Measurements from ENCODE around the gene RHOT2. TPM values are rescaled to one million over a fixed set of nuclear protein-coding genes. Genes with fewer than 3 reads are reported as not detected.
A peak's percentile ranks its signal among the peaks of the same experiment; 100 is the strongest.

RHOT2 gene
- total RNA-seq, 4 donors from 2014 or later = 110 to 416 (median 239) TPM

DNA sequence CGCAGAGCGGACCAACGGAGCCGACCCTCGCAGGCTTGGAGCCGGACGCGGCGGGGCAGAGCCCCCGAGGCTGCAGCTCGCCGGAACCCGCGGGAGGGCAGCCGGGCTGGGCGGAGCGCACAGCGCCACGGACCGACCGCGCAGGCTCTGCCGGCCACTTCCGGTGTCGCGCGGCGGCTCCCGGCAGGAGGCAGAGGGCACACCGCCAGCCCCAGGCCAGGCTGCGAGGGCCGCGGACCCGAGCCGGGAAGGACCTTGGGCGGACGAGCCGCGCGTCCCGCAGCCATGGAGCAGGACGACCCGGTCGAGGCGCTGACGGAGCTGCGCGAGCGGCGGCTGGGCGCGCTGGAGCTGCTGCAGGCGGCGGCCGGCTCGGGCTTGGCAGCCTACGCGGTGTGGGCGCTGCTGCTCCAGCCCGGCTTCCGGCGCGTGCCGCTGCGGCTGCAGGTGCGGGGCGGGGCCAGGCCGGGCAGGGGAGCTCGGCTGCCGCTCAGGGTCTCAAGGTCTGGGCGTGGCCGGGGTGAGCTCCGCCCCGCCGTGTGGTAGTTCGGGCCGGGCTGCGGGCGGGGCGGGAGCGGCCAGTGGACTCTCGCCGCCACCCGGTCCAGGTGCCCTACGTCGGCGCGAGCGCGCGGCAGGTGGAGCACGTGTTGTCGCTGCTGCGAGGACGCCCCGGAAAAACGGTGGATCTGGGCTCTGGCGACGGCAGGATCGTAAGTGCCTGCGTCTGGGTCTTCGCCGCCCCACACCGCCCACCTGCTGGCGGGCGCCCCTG, 53.2 kb downstream of the RHOT2 start, which contains the start of gene ANTKMT:
Gene ANTKMT (plus strand): TSS at position 157 of the 775 bp plus-strand sequence. CDS start 129 bp downstream, at position 286.
- H3K36me3 ChIP-seq = peaks cover 0 to 3% (median 0%) of the 10 kb centered on the region in 3 donors
- H3K27me3 ChIP-seq = peaks cover 0 to 8% of the 10 kb centered on the region in 2 donors
- H3K4me3 ChIP-seq = peak within 1 kb of the TSS; percentile 60 to 94 (median 82)
- peak; percentile 57 to 91 for TF ChIP-seq POLR2A (IDR thresholded peaks at IDR 0.05)
- TF ChIP-seq, protein P1, sequence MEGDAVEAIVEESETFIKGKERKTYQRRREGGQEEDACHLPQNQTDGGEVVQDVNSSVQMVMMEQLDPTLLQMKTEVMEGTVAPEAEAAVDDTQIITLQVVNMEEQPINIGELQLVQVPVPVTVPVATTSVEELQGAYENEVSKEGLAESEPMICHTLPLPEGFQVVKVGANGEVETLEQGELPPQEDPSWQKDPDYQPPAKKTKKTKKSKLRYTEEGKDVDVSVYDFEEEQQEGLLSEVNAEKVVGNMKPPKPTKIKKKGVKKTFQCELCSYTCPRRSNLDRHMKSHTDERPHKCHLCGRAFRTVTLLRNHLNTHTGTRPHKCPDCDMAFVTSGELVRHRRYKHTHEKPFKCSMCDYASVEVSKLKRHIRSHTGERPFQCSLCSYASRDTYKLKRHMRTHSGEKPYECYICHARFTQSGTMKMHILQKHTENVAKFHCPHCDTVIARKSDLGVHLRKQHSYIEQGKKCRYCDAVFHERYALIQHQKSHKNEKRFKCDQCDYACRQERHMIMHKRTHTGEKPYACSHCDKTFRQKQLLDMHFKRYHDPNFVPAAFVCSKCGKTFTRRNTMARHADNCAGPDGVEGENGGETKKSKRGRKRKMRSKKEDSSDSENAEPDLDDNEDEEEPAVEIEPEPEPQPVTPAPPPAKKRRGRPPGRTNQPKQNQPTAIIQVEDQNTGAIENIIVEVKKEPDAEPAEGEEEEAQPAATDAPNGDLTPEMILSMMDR (IDR thresholded peaks at IDR 0.05) = peak in 3 of 6 experiments; percentile 43 to 51 (median 44)
- DNase-seq = peak; percentile 89 to 95 (median 90)
- peaks cover under 1 to 39% (median 21%) of the 10 kb centered on the region in 4 donors for H3K4me1 ChIP-seq
- peak within 1 kb of the TSS; percentile 75 to 97 (median 92) for H3K27ac ChIP-seq
- no peaks in the 10 kb centered on the region for H3K9me3 ChIP-seq

DNA sequence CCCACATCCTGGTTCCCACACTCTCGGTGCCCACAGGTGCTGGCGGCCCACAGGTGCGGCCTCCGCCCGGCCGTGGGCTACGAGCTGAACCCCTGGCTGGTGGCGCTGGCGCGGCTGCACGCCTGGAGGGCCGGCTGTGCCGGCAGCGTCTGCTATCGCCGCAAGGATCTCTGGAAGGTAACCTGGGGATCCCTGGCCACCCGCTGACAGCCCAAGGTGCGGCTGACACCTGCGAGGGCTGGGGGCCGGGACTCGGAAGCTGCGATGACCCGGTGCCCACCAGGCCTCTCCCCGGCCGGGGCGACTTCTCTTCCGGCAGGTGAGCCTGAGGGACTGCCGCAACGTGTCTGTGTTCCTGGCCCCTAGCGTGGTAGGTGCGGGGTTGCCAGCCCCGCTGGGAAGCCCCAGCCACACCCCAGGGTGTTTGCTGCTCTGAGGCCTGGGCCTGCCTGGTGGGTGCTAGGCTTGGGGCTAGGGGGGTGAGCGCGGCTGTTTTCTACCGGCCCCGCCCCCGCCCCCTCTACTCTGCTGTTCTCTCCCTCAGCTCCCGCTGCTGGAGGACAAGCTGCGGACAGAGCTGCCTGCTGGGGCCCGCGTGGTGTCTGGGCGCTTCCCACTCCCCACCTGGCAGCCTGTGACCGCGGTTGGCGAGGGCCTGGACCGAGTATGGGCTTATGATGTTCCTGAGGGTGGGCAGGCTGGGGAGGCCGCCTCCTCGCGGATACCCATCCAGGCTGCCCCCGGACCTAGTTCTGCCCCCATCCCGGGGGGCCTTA, 54.0 kb downstream of the RHOT2 start:
- DNase-seq = no peak
- Histone ChIP-seq H3K4me3 (peak overlapping the region; percentile 60 to 94 (median 82)), H3K36me3 (peaks cover 0 to 3% (median 0%) of the 10 kb centered on the region in 3 donors), H3K27ac (peak overlapping the region; percentile 75 to 97 (median 92)), H3K4me1 (peaks cover 0 to 41% (median 23%) of the 10 kb centered on the region in 4 donors), H3K27me3 (peaks cover 0 to 16% of the 10 kb centered on the region in 2 donors), H3K9me3 (no peaks in the 10 kb centered on the region)
- TF ChIP-seq, protein P1 (IDR thresholded peaks at IDR 0.05) = no peak

DNA sequence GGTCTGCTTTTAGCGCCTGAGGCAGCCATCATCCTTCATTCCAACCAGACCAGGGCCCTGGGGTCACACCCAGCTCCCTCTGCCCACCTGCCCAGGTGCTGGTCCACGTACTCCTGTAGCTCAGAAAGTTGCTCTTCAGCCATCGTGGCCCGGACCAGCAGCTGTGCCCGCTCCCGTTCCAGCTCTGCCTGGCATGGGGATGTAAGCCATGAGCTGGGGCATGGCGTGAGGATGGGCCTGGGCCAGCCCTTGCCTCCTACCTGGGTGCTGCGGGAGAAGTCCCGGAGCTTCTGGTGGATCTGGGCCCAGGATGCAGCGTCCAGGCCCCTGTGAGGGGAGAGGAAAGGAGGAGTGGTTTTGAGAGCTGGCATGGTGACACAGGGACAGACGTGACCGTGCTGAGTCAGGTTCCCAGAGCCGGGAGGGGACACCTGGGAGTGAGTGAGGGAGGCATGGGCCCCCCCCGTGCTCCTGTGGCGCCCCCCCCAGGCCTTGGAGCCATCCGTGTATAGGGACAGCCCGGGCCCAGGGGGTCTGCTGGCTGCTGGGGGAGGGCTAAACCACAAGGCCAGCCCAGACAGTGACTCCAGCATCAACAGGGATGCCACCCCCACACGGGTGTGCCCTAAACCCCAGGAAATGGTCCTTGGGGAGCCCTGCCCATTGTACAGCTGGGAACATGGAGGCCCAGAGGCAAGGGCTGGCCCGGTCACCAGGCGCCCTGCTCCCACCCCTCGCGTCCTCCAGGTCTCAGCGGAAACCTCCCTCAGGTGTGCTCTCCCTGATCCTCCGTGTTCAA, 55.1 kb downstream of the RHOT2 start:
- no peak for TF ChIP-seq POLR2A (IDR thresholded peaks at IDR 0.05)
- TF ChIP-seq, protein P1 (IDR thresholded peaks at IDR 0.05) = no peak
- H3K4me1 ChIP-seq = peaks cover 0 to 52% (median 26%) of the 10 kb centered on the region in 4 donors
- no peak overlapping the region for H3K4me3 ChIP-seq
- DNase-seq = no peak
- no peaks in the 10 kb centered on the region for H3K9me3 ChIP-seq
- peak overlapping the region in 1 of 4 donors; percentile 19 for H3K27ac ChIP-seq
- H3K27me3 ChIP-seq = peaks cover 0 to 24% of the 10 kb centered on the region in 2 donors
- peaks cover 0 to 3% (median 0%) of the 10 kb centered on the region in 3 donors for H3K36me3 ChIP-seq

DNA sequence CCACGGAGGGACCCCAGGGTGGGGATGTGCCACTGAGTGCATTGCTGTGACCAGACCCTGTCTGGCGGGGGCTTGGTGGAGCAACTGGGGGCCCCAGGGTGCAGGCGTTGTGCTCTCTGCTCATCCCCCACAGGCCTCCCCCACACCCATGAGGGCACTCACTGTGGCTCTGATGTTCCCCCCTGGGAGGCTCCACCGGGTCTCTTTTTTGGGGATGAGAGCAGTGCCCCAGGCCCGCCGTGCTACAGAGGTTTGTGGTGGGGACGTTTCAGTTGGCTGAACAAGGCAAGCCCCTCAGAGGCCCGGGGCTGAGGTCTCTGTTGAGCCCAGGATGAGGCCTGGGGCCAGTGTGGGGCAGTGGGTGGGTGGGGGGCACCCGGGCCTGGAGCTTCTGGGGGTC, 55.8 kb downstream of the RHOT2 start:
- DNase-seq = no peak
- H3K27me3 ChIP-seq = peaks cover 0 to 25% of the 10 kb centered on the region in 2 donors
- peaks cover 0 to 3% (median 0%) of the 10 kb centered on the region in 3 donors for H3K36me3 ChIP-seq
- no peak overlapping the region for H3K4me3 ChIP-seq
- peaks cover 0 to 54% (median 28%) of the 10 kb centered on the region in 4 donors for H3K4me1 ChIP-seq
- TF ChIP-seq POLR2A (IDR thresholded peaks at IDR 0.05) = no peak
- TF ChIP-seq, protein P1 (IDR thresholded peaks at IDR 0.05) = no peak
- peak overlapping the region in 1 of 4 donors; percentile 88 for H3K27ac ChIP-seq
- H3K9me3 ChIP-seq = no peaks in the 10 kb centered on the region

Other genes with a start within 250 kb of the RHOT2 start
- gene RAB11FIP3, start 242.5 kb upstream of the RHOT2 start, total RNA-seq = 100 to 1,000 TPM in 2 of 4 donors, 10 to 100 TPM in 2; 55.5 to 136 (median 106) TPM
- 100 to 1,000 TPM in 3 of 4 donors, 10 to 100 TPM in 1; 50.3 to 249 (median 167) TPM for gene CAPN15, start 140.4 kb upstream of the RHOT2 start, total RNA-seq
- not detected for gene PRR35, start 107.7 kb upstream of the RHOT2 start, total RNA-seq
- 10 to 100 TPM in 1 of 4 donors, 1 to 10 TPM in 3; 1.2 to 17.3 (median 1.5) TPM for gene NHLRC4, start 101.1 kb upstream of the RHOT2 start, total RNA-seq
- gene PIGQ, start 98.2 kb upstream of the RHOT2 start, total RNA-seq = 10 to 100 TPM; 33.1 to 65.6 (median 55.2) TPM
- gene RAB40C, start 78.1 kb upstream of the RHOT2 start, total RNA-seq = 10 to 100 TPM; 27.2 to 83.6 (median 62.7) TPM
- 1 to 10 TPM; 2.5 to 6.2 (median 3.8) TPM for gene WFIKKN1, start 37.1 kb upstream of the RHOT2 start, total RNA-seq
- 100 to 1,000 TPM in 1 of 4 donors, 10 to 100 TPM in 3; 44.5 to 153 (median 60.2) TPM for gene METTL26, start 31.8 kb upstream of the RHOT2 start, total RNA-seq
- gene MCRIP2, start 26.3 kb upstream of the RHOT2 start, total RNA-seq = 100 to 1,000 TPM; 114 to 260 (median 222) TPM
- 100 to 1,000 TPM in 2 of 4 donors, 10 to 100 TPM in 2; 29.8 to 154 (median 73.6) TPM for gene WDR90, start 18.8 kb upstream of the RHOT2 start, total RNA-seq
- 10 to 100 TPM in 2 of 4 donors, 1 to 10 TPM in 2; 4.1 to 13.6 (median 9.9) TPM for gene RHBDL1, start 7.5 kb downstream of the RHOT2 start, total RNA-seq
- gene STUB1, start 12.3 kb downstream of the RHOT2 start, total RNA-seq = 100 to 1,000 TPM in 3 of 4 donors, 10 to 100 TPM in 1; 96.0 to 291 (median 107) TPM
- 10 to 100 TPM; 45.6 to 56.1 (median 51.9) TPM for gene JMJD8, start 16.2 kb downstream of the RHOT2 start, total RNA-seq
- gene WDR24, start 22.3 kb downstream of the RHOT2 start, total RNA-seq = 10 to 100 TPM in 3 of 4 donors, 1 to 10 TPM in 1; 8.3 to 20.4 (median 15.4) TPM
- 1 to 10 TPM; 1.4 to 2.5 (median 1.9) TPM for gene FBXL16, start 37.7 kb downstream of the RHOT2 start, total RNA-seq
- 10 to 100 TPM in 2 of 4 donors, 1 to 10 TPM in 2; 4.0 to 33.8 (median 8.9) TPM for gene METRN, start 47.0 kb downstream of the RHOT2 start, total RNA-seq
- 10 to 100 TPM; 52.8 to 93.9 (median 72.0) TPM for gene ANTKMT, start 53.0 kb downstream of the RHOT2 start, total RNA-seq
- gene CCDC78, start 58.3 kb downstream of the RHOT2 start, total RNA-seq = 10 to 100 TPM in 1 of 4 donors, 1 to 10 TPM in 3; 2.1 to 13.2 (median 6.3) TPM
- 10 to 100 TPM in 1 of 4 donors, 1 to 10 TPM in 2, under 1 TPM in 1; 0.53 to 42.9 (median 3.4) TPM for gene HAGHL, start 59.0 kb downstream of the RHOT2 start, total RNA-seq
- gene CIAO3, start 72.9 kb downstream of the RHOT2 start, total RNA-seq = 100 to 1,000 TPM in 2 of 4 donors, 10 to 100 TPM in 2; 73.4 to 164 (median 117) TPM
- gene MSLN, start 92.6 kb downstream of the RHOT2 start, total RNA-seq = 1 to 10 TPM in 3 of 4 donors, not detected in 1; 2.6 to 7.7 (median 5.4) TPM
- 10 to 100 TPM; 31.0 to 42.1 (median 37.4) TPM for gene RPUSD1, start 120.2 kb downstream of the RHOT2 start, total RNA-seq
- 10 to 100 TPM; 12.1 to 91.6 (median 19.0) TPM for gene CHTF18, start 120.5 kb downstream of the RHOT2 start, total RNA-seq
- 1 to 10 TPM in 1 of 4 donors, not detected in 3; 1.9 TPM for gene GNG13, start 132.6 kb downstream of the RHOT2 start, total RNA-seq

All from Peyer's patch (tissue), 4 donors.